NCI-H82 treated with DMSO at 0.1 percent for 48 hours (cell line): ENCODE measurements around the gene C20orf96.
"Not testable (repeated sequence)": the region's sequence is repeated elsewhere in the genome, so short reads cannot be mapped to it uniquely, and the experiment has no call there.

ENCODE experiments used
- DNase-seq: peaks from one replicate; lab custom pipeline; 2025; ENCODE audit not compliant: unreplicated experiment; lab: John Stamatoyannopoulos, UW

The C20orf96 gene

GRCh38 chr20:290084-290831, at the start of gene C20orf96:
TSS of gene C20orf96 (minus strand) at chr20:290750. CDS start at chr20:290610, 140 bp downstream.
- peak; percentile 86 for DNase-seq

- not testable (repeated sequence) for DNase-seq
These were observed 45.5 kb upstream of the C20orf96 start for GRCh38 chr20:336040-336439.

- DNase-seq = no peak
These were observed 44.0 kb upstream of the C20orf96 start for GRCh38 chr20:334578-334977.

- peak; percentile 52 for DNase-seq
These were observed 39.9 kb upstream of the C20orf96 start for GRCh38 chr20:330233-331149.

GRCh38 chr20:329851-330232, 39.3 kb upstream of the C20orf96 start:
- DNase-seq = no peak

- no peak for DNase-seq
These were observed 38.6 kb upstream of the C20orf96 start for GRCh38 chr20:328975-329695.

GRCh38 chr20:328027-328974, 37.8 kb upstream of the C20orf96 start:
- no peak for DNase-seq

- DNase-seq = peak; percentile 92
These were observed 36.9 kb upstream of the C20orf96 start for GRCh38 chr20:327186-328026.

GRCh38 chr20:326645-327185, 36.2 kb upstream of the C20orf96 start:
- DNase-seq = no peak

- DNase-seq = peak; percentile 55
These were observed 35.5 kb upstream of the C20orf96 start for GRCh38 chr20:325889-326644.

- peak; percentile 92 for DNase-seq
These were observed 34.7 kb upstream of the C20orf96 start, which contains the start of gene SOX12 for GRCh38 chr20:325045-325888. TSS of gene SOX12 (plus strand) at chr20:325552. CDS start at chr20:325925, 373 bp downstream.

- DNase-seq = peak; percentile 89
These were observed 33.9 kb upstream of the C20orf96 start for GRCh38 chr20:324177-325044.

GRCh38 chr20:316316-317068, 25.9 kb upstream of the C20orf96 start:
- peak; percentile 80 for DNase-seq

GRCh38 chr20:313948-314347, 23.4 kb upstream of the C20orf96 start:
- DNase-seq = no peak

GRCh38 chr20:313402-313801, 22.9 kb upstream of the C20orf96 start:
- no peak for DNase-seq

- DNase-seq = no peak
These were observed 22.3 kb upstream of the C20orf96 start for GRCh38 chr20:312866-313265.
